GM12873 (cell line): ENCODE measurements around the gene TWIST2.

Experiments
- TF ChIP-seq, protein P1 (sequence below): IDR thresholded peaks from 2 replicates; pipeline ENCODE4 v1.5.1; 2012; ENCODE audit warnings: low read depth, mild to moderate bottlenecking, moderate library complexity, low read length, control low read depth; ENCODE audit not compliant: insufficient read depth; ENCODE audit errors: missing control alignments

Gene TWIST2

DNA sequence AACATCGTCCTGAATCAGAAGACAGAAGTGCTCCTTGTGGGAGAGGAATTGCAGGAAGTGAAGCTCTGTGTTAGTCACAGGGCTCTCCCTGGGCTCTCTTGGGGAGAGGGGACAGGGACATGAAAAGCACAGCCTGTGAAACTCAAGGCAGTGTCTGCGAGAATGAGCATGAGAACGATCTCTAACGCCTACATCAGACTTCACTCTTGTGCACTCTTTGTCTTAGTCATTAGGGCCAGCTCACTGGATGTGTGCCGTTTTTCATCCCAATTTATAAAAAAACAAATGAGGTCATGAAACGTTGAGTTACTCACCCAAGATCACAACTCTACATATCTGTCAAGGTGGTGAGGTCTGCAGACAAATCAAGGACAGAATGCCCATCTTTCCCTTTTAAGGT lies 27.0 kb upstream of the TWIST2 start:
- TF ChIP-seq, protein P1, sequence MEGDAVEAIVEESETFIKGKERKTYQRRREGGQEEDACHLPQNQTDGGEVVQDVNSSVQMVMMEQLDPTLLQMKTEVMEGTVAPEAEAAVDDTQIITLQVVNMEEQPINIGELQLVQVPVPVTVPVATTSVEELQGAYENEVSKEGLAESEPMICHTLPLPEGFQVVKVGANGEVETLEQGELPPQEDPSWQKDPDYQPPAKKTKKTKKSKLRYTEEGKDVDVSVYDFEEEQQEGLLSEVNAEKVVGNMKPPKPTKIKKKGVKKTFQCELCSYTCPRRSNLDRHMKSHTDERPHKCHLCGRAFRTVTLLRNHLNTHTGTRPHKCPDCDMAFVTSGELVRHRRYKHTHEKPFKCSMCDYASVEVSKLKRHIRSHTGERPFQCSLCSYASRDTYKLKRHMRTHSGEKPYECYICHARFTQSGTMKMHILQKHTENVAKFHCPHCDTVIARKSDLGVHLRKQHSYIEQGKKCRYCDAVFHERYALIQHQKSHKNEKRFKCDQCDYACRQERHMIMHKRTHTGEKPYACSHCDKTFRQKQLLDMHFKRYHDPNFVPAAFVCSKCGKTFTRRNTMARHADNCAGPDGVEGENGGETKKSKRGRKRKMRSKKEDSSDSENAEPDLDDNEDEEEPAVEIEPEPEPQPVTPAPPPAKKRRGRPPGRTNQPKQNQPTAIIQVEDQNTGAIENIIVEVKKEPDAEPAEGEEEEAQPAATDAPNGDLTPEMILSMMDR, result no peak

DNA sequence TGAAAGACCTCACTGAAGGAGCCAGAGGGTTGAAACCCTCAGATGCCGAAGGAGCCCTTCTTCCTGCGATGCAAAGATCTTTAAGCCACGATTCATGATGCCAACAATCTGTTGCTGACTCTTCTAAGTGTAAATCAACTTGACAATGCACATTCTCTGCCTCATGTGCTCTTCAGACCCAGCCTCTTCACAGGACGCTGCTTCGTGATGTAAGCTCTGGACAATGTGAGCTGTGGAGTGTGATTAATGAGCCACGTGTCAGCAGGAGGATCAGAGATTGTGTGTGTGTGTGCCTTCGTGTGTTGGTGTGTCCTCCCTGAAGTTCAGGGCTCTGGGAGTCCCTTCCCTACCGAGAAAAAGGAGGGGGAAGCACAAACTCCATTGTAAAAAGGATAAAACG lies 26.5 kb upstream of the TWIST2 start:
- TF ChIP-seq, protein P1, result no peak

DNA sequence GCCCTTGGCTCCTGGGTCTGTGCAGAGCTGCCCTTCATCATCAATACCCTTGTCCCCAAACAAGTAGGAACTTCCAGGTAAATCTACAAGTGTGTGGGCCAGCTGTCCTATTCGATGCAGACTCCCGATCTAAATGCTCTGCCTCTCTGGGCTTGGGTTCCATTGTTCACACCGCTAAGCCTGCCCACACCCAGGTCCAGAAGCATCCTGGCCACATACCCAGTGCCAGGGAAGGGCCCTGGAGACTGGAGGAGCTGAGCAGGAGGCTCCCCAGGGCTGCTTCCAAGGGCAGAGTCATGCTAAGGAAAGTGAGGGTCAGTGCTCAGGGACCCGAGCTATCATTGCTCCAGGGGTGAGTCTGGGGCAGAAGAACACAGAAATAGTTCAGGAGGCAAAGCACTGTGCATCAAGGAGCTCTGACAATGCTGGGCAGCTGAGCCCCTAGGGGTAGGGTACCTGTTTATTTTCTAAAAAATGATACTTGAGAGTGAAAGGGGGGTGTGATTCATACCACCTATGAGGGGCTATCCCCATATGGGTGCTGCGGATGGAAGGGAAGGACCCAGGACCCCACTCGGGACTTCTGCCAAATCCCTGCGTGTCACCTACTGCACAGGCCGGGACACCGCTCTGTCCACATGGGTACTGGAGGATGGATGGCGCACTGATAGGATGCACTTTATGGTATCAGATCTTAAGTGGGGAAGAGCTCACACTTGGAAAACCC lies 25.8 kb upstream of the TWIST2 start:
- TF ChIP-seq, protein P1, result no peak

DNA sequence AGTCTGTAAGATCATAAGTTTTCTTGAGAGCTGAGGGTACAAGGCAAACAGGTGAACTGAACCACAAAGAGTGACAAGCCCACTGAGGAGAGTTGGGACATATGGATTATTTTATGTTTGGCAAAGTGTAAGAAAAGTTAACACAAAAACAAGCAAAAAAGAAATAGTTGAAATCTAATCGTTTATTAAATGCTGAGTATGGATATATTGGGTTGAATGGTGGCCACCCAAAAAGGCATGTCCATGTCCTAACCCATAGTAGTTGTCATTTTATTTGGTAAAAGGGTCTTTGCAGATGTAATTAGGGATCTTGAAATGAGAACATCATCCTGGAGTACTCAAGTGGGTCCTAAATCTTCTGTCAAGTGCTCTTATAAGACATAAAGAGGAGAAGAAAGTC lies 24.9 kb upstream of the TWIST2 start:
- TF ChIP-seq, protein P1, result no peak

DNA sequence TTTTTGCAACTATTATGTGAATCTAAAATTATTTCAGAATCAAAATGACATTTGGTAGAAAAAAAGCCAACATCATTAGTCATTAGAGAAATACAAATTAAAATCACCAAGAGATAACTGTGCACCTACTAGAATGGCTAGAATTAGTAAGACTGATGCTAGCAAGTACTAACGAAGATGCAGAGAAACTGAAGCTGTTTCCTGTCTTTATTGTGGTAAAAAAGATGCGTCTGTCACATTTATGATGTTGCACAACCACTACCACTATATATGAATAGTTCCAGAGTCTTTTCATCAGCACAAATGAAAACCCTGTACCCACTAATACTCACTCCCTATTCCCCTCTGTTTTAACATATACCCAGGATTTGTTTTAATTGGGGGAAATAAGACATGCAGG lies 16.7 kb upstream of the TWIST2 start:
- TF ChIP-seq, protein P1, result no peak

DNA sequence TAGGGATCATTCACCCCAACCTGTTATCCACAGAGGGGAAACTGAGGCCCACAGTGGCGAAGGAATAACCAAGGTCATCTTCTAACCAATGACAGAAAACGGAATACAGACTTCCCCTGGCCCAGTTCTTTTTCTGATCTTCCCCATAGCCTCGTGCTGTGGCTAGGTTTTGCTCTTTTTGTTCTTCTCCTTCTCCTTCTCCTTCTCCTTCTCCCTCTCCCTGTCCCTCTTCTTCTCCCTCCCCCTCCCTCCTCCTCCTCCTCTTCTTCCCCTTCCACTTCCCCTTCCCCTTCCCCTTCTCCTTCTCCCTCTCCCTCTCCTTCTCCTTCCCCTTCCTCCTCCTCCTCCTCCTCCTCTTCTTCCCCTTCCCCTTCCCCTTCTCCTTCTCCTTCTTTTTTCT lies 12.9 kb upstream of the TWIST2 start:
- TF ChIP-seq, protein P1, result no peak

DNA sequence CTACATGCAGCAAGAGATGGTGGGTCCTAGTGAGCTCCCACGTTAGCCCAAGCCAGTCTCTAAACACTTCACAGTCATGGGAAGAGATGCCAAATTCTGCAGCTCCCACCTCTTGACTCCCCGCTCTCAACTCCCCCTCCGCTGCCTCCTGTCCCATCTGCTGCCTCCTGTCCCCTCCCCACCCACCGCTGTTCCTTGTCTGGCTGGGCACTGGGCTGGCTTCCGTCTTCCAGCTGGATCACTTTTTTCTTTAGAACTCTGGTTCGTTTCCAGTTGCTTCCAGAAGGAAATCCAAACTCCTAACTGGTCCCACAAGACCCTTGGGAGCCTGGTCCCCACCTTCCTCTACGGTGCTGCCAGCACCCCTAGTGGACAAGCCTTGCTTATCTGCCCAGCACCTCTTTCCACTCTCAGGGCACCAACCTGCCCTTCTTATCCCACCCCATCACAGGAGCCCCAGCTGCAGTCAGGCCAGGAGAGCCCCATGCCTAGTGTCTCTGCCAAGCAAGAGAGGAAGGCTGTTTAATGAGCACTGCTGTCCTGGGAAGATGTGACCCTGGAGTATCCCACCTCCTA lies 12.1 kb upstream of the TWIST2 start:
- TF ChIP-seq, protein P1, result peak; percentile 24
